Thyroid gland (tissue), 4 donors: ENCODE results near the gene KMT2D.

Experiments used
- POLR2A ChIP-seq, 2 donors: fragments of 450-650 bp; IDR thresholded peaks; one replicate each; pipeline ENCODE4 v1.6.1; 2017; ENCODE audit warnings: antibody characterized with exemption in 2 of 2, mild to moderate bottlenecking in 2 of 2, moderate library complexity in 1 of 2
- TF ChIP-seq, protein P1 (sequence below), 6 experiments: fragments of 200-600 bp in 3 of 6; fragments of 450-650 bp in 3 of 6; sonication (generic) in 3 of 6; IDR thresholded peaks; one replicate each; pipeline ENCODE4 v1.5.1; 2016 to 2019; ENCODE audit warnings: antibody characterized with exemption in 6 of 6, mild to moderate bottlenecking in 2 of 6, inconsistent platforms in 1 of 6, moderate library complexity in 1 of 6

DNA sequence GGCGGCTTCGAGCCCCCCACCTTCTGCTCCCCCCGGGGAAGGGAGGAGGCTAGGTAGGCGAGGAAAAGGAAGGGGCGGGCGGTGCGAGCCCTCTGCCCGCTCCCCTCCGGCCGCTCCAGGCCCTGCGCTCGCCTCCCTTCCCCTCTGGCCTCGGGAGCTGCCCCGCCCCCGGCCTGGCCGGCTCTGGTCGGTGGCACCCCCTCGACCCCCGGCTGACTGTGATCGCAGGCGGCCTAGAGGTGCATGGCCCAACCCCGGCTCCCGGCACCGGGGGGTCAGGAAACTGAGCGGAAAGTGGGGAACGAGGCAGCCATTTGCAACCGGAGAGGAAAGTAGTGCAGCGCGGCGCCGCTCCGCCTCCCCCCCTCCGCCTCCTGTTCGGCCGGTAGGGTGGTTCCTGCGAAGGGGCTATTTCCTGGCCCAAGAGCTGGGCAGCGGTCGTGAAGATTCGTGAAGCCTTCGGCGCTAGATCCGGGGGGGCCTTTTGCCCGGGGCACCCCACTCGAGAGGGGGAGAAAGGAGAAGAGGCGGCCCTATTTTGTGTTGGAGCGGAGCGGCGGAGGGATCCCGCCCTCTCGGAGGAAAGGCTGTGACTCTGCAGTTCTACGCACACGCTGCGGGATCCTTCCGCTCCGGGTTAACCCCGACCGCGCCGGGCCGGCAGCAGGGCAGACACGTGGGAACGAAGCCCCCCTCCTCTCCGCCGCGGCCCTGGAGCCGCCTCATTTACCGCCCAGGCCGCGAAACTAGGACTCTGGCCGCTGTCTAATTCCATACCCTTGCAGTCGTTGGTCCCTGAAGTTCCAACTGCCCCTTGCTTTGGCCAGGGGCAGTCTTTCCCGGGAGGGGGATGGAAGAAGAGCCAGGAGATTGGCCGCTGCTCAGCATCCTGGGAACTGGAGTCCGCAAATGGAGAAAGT is at the start of gene KMT2D:
- TF ChIP-seq POLR2A (IDR thresholded peaks at IDR 0.05): peak in 1 of 2 donors; percentile 61
- TF ChIP-seq, protein P1, sequence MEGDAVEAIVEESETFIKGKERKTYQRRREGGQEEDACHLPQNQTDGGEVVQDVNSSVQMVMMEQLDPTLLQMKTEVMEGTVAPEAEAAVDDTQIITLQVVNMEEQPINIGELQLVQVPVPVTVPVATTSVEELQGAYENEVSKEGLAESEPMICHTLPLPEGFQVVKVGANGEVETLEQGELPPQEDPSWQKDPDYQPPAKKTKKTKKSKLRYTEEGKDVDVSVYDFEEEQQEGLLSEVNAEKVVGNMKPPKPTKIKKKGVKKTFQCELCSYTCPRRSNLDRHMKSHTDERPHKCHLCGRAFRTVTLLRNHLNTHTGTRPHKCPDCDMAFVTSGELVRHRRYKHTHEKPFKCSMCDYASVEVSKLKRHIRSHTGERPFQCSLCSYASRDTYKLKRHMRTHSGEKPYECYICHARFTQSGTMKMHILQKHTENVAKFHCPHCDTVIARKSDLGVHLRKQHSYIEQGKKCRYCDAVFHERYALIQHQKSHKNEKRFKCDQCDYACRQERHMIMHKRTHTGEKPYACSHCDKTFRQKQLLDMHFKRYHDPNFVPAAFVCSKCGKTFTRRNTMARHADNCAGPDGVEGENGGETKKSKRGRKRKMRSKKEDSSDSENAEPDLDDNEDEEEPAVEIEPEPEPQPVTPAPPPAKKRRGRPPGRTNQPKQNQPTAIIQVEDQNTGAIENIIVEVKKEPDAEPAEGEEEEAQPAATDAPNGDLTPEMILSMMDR (IDR thresholded peaks at IDR 0.05): peak in 4 of 6 experiments; percentile 23 to 84 (median 51)
